GM19238 (cell line): ENCODE data around the gene SLC25A12.
A peak's percentile ranks its signal among the peaks of the same experiment; 100 is the strongest.
"Not testable (repeated sequence)": the region's sequence is repeated elsewhere in the genome, so short reads cannot be mapped to it uniquely, and the experiment has no call there.

Experiments
- DNase-seq: peaks from one replicate; pipeline ENCODE4 v3.0.0; 2011; ENCODE audit warnings: low spot score; ENCODE audit not compliant: insufficient read length

SLC25A12 gene, protein sequence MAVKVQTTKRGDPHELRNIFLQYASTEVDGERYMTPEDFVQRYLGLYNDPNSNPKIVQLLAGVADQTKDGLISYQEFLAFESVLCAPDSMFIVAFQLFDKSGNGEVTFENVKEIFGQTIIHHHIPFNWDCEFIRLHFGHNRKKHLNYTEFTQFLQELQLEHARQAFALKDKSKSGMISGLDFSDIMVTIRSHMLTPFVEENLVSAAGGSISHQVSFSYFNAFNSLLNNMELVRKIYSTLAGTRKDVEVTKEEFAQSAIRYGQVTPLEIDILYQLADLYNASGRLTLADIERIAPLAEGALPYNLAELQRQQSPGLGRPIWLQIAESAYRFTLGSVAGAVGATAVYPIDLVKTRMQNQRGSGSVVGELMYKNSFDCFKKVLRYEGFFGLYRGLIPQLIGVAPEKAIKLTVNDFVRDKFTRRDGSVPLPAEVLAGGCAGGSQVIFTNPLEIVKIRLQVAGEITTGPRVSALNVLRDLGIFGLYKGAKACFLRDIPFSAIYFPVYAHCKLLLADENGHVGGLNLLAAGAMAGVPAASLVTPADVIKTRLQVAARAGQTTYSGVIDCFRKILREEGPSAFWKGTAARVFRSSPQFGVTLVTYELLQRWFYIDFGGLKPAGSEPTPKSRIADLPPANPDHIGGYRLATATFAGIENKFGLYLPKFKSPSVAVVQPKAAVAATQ

DNA sequence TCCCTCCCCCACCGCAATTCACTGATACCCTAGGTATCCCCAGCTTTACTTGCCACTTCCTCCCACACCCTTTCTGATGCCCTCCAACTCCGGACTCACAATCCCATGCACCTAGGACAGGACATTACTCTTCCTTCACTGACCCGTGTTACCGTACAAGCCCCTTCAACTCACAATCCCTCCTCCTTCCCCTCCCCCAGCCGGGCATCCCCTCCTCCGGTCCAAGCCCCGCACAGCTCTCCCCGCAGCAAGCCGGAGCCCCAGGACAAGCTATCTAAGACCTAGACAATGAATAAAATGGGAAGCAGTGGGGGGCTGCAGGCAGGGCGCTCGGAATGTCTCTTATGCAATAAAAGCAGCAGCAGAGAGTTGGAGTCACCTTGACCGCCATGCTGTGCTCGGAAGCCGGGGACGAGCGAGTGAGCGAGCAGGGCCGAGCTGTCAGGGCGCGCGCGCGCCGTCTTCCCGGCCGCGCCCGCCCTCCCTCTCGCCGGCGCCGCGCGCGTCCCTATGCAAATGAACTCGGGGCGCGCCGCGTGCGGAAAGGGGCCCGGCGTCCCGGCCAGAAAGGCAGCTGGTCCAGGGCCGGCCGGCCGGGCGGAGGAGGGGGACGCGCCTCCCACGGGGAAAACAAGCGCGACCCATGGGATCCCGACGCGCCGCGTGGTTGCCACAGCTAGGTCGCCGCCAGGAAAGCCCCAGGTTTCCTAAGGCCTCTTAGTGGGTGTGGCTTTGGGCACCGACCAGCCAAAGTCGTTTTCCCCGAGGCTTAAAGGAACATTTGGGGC lies at the start of gene SLC25A12:
Gene SLC25A12, minus strand, starts transcription at position 421 of the 788 bp plus-strand sequence. Its CDS starts 30 bp downstream, at position 391.
- peak; percentile 93 for DNase-seq

DNA sequence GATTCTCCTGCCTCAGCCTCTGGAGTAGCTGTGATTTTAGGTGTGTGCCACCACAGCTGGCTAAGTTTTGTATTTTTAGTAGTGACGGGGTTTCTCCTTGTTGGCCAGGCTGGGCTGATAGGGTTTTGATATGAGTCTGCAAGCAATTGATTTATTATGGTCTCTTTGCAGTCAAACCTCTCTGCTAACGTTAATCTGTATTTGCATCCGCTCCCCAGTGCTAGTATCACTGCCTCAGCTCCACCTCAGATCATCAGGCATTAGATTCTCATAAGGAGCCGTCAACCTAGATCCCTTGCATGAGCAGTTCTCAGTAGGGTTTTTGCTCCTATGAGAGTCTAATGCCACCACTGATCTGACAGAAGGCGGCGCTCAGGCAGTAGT lies 47.3 kb upstream of the SLC25A12 start:
- DNase-seq = no peak

DNA sequence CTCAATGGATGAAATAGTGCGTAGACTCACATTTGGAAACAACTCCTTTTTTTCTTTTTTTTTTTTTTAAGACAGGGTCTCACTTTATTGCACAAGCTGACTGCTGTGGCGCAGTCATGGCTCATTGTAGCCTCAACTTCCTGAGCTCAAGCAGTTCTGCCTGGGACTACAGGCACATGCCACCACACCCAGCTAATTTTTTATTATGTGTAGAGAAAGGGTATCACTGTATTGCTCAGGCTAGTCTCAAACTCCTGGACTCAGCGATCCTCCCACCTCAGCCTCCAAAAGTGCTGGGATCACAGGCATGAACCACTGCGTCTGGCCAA lies 45.7 kb upstream of the SLC25A12 start:
- DNase-seq = no peak

DNA sequence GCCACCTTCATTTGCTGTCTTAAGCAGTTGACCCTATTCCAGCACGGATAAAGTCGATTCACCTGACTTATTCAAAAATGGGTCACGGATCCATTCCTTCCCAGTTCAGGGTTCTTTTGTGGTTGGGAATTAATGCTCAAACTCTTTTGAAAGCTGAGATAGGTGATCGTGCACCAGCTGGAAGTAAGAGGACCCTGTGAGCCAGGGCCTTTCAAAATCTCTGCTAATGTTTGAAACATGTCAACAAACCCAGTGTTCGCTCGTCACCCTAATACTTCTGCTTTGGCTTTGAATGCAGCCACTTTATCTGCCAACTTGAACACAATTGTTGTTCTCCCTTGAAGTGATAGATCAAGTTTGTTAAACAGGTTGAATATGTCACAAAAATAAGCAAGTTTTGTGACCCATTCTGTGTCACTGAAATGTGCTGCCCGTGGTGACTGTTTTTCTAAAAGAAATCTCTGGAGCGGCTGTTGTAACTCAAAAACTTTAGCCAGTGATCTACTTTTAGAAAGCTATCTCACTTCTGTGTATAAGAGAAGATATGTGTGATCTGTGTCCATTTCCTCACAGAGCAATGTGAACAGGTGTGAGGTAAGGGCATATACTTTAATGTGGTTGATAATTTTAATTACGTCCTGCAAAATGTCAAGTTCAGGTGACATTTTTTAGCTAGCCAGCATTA lies 45.2 kb upstream of the SLC25A12 start:
- no peak for DNase-seq

DNA sequence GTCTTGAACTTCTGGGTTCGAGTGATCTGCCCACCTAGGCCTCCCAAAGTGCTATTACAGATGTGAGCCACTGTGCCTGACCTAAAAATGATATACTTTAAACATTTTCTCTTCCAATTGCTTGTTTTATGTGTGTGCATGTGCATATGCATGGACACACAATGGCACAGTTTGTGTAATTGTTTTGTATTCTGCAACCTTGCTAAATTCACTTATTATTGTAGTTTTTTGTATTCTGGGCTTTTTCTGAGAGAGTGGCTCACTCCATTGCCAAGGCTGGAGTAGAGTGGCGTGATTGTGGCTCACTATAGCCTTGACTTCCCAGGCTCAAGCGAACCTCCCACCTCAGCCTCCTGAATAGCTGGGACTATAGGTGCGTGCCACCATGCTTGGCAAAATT lies 36.3 kb upstream of the SLC25A12 start:
- DNase-seq = no peak

DNA sequence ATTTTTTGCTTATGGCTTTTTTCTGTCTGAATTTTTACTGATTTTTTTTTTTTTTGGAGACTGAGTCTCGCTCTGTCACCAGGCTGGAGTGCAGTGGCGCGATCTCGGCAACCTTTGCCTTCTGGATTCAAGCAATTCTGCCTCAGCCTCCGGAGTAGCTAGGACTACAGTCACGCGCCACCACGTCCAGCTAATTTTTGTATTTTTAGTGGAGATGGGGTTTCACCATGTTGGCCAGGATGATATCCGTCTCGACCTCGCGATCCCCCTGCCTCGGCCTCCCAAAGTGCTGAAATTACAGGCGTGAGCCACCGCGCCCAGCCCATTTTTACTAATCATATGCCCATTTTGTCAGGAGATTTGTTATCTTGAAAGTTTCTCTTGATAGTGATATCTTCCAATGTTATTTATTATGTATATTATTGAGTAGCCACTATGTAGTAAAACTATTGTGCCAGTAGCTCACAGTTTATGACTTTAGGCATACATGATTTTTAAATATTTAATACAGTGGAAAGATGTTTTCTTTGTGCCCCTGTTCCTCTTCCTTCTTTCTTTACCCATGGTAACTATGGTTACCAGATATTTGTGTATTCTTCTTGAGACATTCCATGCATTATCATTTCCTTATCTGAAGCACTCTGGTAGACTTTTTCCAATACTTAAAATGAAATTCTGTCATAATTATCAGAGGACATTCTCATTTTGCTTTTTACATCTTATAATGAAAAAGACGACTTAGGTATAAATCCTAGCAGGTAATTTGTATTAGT lies 30.3 kb upstream of the SLC25A12 start:
- no peak for DNase-seq

DNA sequence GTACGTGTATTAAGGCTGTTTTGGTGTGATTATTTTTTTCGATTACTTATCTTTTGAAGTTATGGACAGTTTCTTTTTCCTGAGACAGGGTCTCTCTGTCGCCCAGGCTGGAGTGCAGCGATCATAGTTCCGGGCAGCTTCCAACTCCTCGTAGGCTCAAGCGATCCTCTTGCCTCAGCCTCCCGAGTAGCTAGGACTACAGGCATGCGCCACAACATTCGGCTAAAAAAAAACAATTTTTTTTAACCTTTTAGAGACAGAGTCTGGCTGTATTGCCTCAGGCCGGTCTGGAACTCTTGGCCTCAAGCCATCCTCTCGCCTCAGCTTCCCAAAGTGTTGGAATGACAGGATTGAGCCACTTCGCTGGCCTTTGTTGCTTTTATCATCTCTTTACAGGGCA lies 29.2 kb upstream of the SLC25A12 start:
- no peak for DNase-seq

DNA sequence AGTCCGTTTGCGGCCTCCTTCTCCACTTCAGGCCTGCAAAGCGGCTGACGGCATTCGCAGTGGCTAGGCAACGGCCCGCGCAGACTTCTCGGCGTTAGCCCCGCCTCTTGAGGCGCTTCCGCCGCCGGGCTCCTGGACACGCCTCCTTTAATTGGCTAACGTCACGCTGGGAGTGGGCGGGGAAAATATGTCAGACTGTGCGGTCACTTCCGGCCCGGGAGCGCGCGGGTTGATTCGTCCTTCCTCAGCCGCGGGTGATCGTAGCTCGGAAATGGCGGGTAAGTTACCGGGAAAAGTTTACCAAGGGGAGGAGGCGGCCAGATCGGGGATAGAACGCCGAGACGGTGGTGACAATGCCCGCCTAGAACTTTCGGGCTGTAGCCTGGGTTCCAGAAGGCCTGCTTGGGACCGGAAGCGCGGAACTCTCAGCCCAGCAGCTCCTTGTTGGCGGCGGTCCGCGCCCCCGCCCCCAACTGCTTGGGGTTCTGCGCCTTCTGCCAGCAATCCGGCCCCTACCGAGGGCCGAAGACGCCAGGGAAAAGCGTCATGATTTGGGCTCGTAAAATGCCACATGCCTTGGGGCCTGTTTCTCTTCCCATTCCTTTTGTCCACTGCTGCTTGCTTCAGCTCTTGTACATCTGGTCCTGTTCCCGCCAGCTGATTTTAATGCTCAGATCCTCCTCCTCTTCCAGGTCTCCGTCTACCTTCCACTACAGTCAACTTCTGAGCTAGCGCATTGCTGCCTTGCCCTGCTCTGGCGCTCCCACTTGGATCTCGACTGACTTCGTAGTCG lies 28.4 kb upstream of the SLC25A12 start, which contains the start of gene HAT1:
Gene HAT1, plus strand, starts transcription at position 232 of the 793 bp plus-strand sequence. Its CDS starts 40 bp downstream, at position 272.
- peak; percentile 88 for DNase-seq

DNA sequence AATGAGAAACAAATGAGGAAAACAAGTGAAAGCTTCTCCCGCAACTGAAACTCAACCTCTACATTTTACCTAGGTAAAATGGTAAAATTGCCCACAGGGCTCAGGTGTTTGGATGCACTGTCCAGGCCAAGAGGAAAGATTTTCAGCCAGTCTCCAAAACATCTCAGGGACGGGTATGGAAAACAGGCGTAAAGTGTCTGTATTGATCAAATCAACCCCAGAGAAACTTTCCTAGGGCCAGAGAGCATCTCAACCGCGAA lies 27.9 kb upstream of the SLC25A12 start:
- no peak for DNase-seq

DNA sequence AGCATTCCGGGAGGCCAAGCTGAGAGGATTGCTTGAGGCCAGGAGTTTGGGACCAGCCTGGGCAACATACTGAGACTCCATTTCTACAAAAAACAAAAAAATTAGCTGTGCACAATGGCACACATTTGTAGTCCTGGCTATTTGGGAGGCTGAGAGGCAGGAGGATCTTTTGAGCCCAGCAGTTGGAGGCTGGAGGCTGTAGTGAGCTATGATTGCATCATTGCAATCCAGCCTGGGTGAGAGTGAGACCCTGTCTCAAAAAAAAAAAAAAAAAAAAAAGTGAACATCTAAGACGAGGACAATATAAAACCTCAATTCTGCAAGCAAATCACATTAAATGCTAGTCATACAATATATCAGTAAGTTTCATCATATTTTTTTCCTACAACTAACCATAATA lies 25.4 kb upstream of the SLC25A12 start:
- DNase-seq = no peak

DNA sequence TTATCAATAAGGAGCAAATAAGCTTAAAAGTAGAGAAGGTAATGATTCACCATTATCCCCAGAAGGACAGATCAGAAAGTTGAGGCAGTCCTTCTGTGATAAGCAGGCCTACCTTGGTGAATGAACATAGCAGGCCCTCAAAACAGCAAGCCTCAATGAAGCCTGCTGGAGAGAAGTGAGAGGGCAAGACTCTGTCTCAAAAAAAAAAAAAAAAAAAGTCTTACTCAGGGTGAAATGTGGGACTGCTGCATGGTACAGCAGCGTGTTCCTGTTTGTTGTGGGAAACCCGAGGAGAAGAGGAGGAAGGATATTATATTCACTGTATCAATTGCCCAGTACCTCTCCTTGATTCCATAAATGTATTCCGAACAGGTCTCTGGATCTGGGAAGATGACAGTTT lies 19.5 kb upstream of the SLC25A12 start:
- no peak for DNase-seq

DNA sequence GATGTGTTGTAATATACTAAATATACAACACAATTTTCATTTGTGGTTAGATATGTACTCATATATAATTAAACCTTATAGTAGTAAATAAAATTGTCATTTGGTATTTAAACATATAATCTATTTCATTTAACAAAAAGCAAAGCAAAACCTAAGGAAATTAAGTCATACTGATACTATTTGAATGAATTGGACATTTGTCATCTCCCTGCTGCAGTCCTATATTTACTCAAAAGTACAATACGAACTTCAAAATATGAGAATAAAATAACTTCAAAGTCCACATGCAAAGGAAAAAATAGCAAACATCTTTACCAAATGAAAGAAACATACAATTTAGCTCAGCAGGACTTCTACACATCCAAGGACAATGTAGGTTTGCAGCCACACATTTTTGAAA lies 16.4 kb upstream of the SLC25A12 start:
- no peak for DNase-seq

DNA sequence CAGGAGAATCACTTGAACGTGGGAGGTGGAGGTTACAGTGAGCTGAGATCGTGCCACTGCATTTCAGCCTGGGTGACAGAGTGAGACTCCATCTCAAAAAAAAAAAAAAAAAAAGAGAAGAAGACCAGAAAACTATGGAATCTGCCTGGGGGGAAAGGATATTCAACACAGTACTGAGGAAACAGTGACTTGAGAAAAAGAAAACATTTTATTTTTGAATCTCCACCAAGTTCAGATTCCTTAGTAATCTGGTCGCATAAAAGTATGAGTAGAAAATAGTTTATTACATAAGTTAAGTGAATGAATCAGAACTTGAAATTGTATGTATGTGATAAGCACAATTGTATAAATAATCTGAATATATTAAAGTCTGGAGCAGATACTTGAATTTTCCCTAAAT lies 15.2 kb upstream of the SLC25A12 start:
- no peak for DNase-seq

DNA sequence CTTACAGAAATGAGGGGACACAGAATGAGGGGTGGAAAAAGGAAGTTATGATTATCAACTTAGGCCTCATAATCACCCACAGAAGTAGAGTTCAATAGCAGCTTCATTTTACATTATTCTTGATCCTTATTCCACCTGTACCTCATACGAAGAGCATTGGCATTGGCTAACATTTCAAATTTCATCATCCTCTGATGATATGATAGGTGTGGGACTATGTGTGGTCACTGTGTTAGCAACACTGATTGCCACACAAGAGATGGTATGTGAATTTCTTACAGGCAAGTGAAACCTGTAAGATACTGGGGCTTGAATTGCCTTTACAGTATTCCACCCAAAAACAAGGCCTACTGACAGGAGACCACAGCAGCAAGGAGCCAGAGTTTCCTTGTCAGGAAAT lies 14.2 kb upstream of the SLC25A12 start:
- no peak for DNase-seq

DNA sequence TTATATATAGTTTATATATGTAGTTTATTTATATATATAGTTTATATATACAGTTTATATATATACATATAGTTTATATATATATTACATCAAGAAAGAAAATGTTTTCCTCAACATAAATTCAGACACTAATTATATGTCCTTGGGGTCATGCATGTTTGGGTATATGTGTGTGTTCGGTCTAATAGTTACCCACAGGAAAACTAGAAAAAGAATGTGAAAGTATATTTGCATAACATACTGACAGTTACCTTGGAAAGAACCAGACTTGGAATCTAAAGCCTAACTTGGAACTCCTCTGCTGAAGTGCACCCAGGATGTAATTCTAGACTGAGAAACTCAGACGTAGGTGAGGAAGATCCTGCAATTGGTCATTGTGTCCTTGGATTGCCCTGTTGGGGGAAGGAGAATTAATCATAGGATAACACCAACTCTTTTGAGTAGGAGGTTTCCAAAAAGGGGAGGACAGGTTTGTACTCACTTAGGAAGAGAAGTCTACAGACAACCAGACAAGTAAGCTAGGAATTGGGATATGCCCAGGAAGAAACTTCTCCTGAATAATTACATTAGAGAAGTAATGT lies 8.9 kb upstream of the SLC25A12 start:
- no peak for DNase-seq

DNA sequence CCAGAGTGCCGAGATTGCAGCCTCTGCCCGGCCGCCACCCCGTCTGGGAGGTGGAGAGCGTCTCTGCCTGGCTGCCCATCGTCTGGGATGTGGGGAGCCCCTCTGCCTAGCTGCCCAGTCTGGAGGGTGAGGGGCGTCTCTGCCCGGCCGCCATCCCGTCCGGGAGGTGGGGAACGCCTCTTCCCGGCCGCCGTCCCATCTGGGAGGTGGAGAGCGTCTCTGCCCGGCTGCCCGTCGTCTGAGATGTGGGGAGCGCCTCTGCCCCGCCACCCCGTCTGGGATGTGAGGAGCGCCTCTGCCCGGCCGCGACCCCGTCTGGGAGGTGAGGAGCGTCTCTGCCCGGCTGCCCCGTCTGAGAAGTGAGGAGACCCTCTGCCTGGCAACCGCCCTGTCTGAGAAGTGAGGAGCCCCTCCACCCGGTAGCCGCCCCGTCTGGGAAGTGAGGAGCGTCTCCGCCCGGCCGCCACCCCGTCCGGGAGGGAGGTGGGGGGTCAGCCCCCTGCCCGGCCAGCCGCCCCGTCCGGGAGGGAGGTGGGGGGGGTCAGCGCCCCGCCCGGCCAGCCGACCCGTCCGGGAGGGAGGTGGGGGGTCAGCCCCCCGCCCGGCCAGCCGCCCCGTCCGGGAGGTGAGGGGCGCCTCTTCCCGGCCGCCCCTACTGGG lies 5.7 kb upstream of the SLC25A12 start:
- DNase-seq = not testable (repeated sequence)

DNA sequence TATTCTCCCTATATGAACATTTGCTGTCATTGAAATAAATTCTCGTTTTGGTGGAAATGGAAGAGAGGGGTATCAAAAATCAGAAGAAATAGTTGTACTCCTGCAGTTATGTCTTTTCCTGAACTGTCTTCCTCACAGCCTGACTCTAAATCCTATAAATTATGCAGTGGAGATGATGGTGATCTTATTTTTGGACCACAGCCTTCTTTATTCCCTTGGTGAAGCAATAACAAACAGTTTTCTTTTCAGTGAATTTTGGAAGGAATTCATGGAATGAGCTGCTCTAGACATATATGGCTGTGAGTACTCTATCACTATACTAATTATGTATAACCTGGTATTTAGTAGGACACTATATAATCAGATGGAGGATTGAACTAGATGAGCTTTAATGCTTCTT lies 1.7 kb upstream of the SLC25A12 start:
- no peak for DNase-seq

DNA sequence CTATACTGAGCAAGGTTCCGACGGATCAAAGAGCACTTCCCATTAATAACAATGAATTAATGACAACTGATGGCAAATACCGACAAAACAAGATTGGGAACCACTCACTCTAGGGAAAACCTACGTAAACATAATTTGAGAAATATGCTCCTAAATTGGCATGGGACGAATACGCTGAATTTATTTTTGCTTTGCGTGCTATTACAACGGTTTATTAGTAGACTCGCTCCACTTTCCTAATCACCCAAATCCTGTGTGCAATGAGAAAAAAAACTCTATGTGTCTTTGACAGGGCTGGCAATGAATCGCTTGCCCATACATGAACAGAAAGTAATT lies 536 bp upstream of the SLC25A12 start:
- no peak for DNase-seq

DNA sequence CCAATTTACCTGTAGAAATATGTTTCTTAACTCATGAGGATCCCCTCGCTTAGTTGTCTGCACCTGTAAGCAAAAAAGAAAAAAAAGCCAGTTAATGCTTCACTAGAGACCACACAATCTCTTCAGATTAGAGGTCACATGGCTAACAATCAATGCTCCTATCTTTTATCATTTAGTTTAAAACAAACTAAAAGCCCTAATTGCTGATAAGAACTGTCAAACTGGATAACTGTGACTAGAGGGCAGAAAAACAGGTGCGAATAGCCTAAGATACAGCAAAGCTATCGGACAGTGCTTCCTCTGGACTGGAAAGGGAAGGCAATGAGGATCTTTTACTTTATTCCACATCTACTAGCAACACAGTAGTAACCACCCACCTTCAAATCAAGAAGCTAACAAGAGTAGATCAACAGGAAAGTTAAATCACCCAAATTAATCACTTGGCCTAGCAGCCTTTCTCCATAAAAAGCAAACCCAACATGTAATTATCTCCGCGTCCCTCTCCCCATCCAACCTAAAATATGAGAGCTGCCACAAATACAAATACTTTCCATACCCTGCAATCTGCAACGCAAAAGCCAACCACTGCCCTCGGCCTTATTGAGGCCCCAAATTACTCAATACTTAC lies 734 bp downstream of the SLC25A12 start:
- no peak for DNase-seq
